GM23338 (cell line): Measurements from ENCODE around the gene MPPED1.

Source experiments
- EZH2 ChIP-seq: fragments of 200-600 bp; sonication (generic); IDR thresholded peaks from one replicate; pipeline ENCODE4 v1.8.0; 2017; ENCODE audit warnings: antibody characterized with exemption, mild to moderate bottlenecking, low read depth; ENCODE audit not compliant: unreplicated experiment
- EZH2phosphoT487 ChIP-seq: fragments of 200-600 bp; sonication (generic); IDR thresholded peaks from one replicate; pipeline ENCODE4 v1.8.1; 2018; ENCODE audit warnings: antibody characterized with exemption; ENCODE audit not compliant: unreplicated experiment
- JUNB ChIP-seq: IDR thresholded peaks from one replicate; pipeline ENCODE4 v1.6.1; 2016; ENCODE audit warnings: antibody characterized with exemption; ENCODE audit not compliant: unreplicated experiment
- POLR2AphosphoS5 ChIP-seq: IDR thresholded peaks from 2 replicates; pipeline ENCODE4 v1.6.1; 2016; ENCODE audit warnings: antibody characterized with exemption, low read depth
- STAT1 ChIP-seq: IDR thresholded peaks from one replicate; pipeline ENCODE4 v1.6.1; 2016; ENCODE audit warnings: antibody characterized with exemption; ENCODE audit not compliant: unreplicated experiment
- ZNF331 ChIP-seq: fragments of 250-450 bp; sonication (Bioruptor Pico); IDR thresholded peaks from 2 replicates; pipeline ENCODE4 v1.5.0; 2020; ENCODE audit warnings: low read depth, mild to moderate bottlenecking, moderate library complexity
- TF ChIP-seq, protein P1 (sequence below), 2 experiments: fragments of 200-600 bp in 1 of 2; sonication (generic) in 1 of 2; conservative IDR thresholded peaks; 2 replicates each; pipeline versions ENCODE4 v1.5.1 to v1.6.1; 2016 to 2017; ENCODE audit warnings: antibody characterized with exemption in 2 of 2, low read depth in 2 of 2, mild to moderate bottlenecking in 2 of 2, moderate library complexity in 1 of 2
- TF ChIP-seq, protein P2 (sequence below): IDR thresholded peaks from 2 replicates; pipeline ENCODE4 v1.6.1; 2016; ENCODE audit warnings: antibody characterized with exemption

DNA sequence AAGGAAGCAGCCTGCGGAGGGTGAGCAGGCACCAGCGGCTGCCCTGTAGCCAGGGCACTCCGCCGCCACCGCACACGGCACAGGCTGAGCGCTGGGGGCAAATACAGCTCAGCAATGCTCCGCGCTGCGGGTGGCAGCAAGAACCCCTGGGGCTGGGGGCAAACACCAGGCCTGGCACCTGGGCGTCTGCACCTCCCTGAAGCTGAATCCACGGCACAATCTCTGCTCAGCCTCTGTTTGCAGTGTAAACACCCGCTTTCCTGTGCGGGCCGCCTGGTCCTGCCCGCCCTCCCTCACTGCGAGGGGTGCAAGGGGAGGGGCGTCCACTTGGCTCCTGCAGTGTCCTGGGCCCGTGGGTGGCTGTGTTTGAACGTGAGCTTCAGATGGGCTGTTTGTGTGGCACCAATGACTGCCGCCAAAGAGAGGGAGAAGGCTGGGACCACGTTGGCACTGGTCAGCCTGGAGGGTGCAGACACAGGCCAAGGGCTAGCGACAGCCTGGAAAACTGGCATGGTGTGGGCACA is 14.8 kb upstream of the MPPED1 start:
- TF ChIP-seq POLR2AphosphoS5 (no peak), EZH2 (no peak), JUNB (no peak), EZH2phosphoT487 (no peak), STAT1 (no peak), ZNF331 (no peak)
- TF ChIP-seq, protein P1, sequence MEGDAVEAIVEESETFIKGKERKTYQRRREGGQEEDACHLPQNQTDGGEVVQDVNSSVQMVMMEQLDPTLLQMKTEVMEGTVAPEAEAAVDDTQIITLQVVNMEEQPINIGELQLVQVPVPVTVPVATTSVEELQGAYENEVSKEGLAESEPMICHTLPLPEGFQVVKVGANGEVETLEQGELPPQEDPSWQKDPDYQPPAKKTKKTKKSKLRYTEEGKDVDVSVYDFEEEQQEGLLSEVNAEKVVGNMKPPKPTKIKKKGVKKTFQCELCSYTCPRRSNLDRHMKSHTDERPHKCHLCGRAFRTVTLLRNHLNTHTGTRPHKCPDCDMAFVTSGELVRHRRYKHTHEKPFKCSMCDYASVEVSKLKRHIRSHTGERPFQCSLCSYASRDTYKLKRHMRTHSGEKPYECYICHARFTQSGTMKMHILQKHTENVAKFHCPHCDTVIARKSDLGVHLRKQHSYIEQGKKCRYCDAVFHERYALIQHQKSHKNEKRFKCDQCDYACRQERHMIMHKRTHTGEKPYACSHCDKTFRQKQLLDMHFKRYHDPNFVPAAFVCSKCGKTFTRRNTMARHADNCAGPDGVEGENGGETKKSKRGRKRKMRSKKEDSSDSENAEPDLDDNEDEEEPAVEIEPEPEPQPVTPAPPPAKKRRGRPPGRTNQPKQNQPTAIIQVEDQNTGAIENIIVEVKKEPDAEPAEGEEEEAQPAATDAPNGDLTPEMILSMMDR (conservative IDR thresholded peaks at IDR 0.05; ENCODE audit: low read depth in 2 of 2): no peak
- TF ChIP-seq, protein P2, sequence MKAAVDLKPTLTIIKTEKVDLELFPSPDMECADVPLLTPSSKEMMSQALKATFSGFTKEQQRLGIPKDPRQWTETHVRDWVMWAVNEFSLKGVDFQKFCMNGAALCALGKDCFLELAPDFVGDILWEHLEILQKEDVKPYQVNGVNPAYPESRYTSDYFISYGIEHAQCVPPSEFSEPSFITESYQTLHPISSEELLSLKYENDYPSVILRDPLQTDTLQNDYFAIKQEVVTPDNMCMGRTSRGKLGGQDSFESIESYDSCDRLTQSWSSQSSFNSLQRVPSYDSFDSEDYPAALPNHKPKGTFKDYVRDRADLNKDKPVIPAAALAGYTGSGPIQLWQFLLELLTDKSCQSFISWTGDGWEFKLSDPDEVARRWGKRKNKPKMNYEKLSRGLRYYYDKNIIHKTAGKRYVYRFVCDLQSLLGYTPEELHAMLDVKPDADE: no peak
